GM23338 (cell line): Measurements from ENCODE around the gene MARCHF3. TPM values are rescaled to one million over a fixed set of nuclear protein-coding genes. Genes with fewer than 3 reads are reported as not detected.

Source experiments
- ATAC-seq: fragments of 200-7000 bp; cut with Tn5 transposase; 3 replicates; pipeline ENCODE4 v1.9.1; 2020
- DNase-seq: peaks from one replicate; pipeline ENCODE4 v3.0.0-alpha.2; 2015; ENCODE audit warnings: low spot score
- H2AFZ ChIP-seq: fragments of 200-600 bp; sonication (generic); 2 replicates; pipeline ENCODE4 v1.8.0; 2016; ENCODE audit warnings: antibody characterized with exemption, mild to moderate bottlenecking, moderate library complexity
- H3F3A ChIP-seq: fragments of 200-600 bp; sonication (generic); replicated peaks from 2 replicates; pipeline ENCODE4 v1.8.0; 2017; ENCODE audit warnings: antibody characterized with exemption, mixed run types, low read depth
- H3K27ac ChIP-seq: fragments of 200-600 bp; sonication (generic); 2 replicates; pipeline ENCODE4 v1.6.1; 2016; ENCODE audit warnings: low read depth
- H3K27me3 ChIP-seq: fragments of 200-600 bp; sonication (generic); 2 replicates; pipeline ENCODE4 v1.8.0; 2016; ENCODE audit warnings: mild to moderate bottlenecking, mixed run types, moderate library complexity; ENCODE audit not compliant: insufficient read depth
- H3K36me3 ChIP-seq: fragments of 200-600 bp; sonication (generic); 2 replicates; pipeline ENCODE4 v1.8.0; 2016; ENCODE audit warnings: mild to moderate bottlenecking; ENCODE audit not compliant: insufficient read depth
- H3K4me1 ChIP-seq: fragments of 200-600 bp; sonication (generic); 2 replicates; pipeline ENCODE4 v1.8.0; 2016; ENCODE audit warnings: mild to moderate bottlenecking, moderate library complexity; ENCODE audit not compliant: insufficient read depth
- H3K4me2 ChIP-seq: fragments of 200-600 bp; sonication (generic); 2 replicates; pipeline ENCODE4 v1.7.1; 2017; ENCODE audit warnings: mixed run types
- H3K4me3 ChIP-seq: fragments of 200-600 bp; sonication (generic); 2 replicates; pipeline ENCODE4 v1.6.1; 2016; ENCODE audit warnings: mixed run types
- H3K79me2 ChIP-seq: fragments of 200-600 bp; sonication (generic); replicated peaks from 2 replicates; pipeline ENCODE4 v1.8.0; 2017; ENCODE audit warnings: mild to moderate bottlenecking; ENCODE audit not compliant: insufficient read depth
- H3K9me2 ChIP-seq: fragments of 200-600 bp; sonication (generic); 2 replicates; pipeline ENCODE4 v1.8.0; 2017; ENCODE audit not compliant: insufficient read depth
- H4K20me1 ChIP-seq: fragments of 200-600 bp; sonication (generic); replicated peaks from 2 replicates; pipeline ENCODE4 v1.8.0; 2017; ENCODE audit warnings: mild to moderate bottlenecking; ENCODE audit not compliant: insufficient read depth
- H3K27ac Mint-ChIP-seq: 2 replicates; pipeline ENCODE4 v1.8.0; 2020; ENCODE audit warnings: inconsistent platforms, mild to moderate bottlenecking, moderate library complexity, mixed read lengths
- H3K27me3 Mint-ChIP-seq: 3 replicates; pipeline ENCODE4 v1.8.0; 2022; ENCODE audit warnings: low read depth, mild to moderate bottlenecking, moderate library complexity, mixed read lengths, inconsistent platforms; ENCODE audit not compliant: insufficient read depth, poor library complexity
- H3K36me3 Mint-ChIP-seq: 3 replicates; pipeline ENCODE4 v1.8.0; 2021; ENCODE audit warnings: low read depth, mild to moderate bottlenecking, inconsistent platforms, moderate library complexity, mixed read lengths
- H3K4me1 Mint-ChIP-seq: 3 replicates; pipeline ENCODE4 v1.8.0; 2020; ENCODE audit warnings: mild to moderate bottlenecking, inconsistent platforms, mixed read lengths
- H3K4me3 Mint-ChIP-seq: 3 replicates; pipeline ENCODE4 v1.8.0; 2021; ENCODE audit warnings: moderate library complexity, mild to moderate bottlenecking, inconsistent platforms, mixed read lengths
- H3K9me3 Mint-ChIP-seq: 3 replicates; pipeline ENCODE4 v1.8.0; 2020; ENCODE audit warnings: moderate library complexity, mild to moderate bottlenecking, inconsistent platforms, mixed read lengths
- CREB1 ChIP-seq: fragments of 250-450 bp; sonication (Bioruptor Pico); IDR thresholded peaks from 2 replicates; pipeline ENCODE4 v1.5.0; 2020; ENCODE audit warnings: low read depth, mild to moderate bottlenecking, moderate library complexity
- CTCF ChIP-seq, 2 experiments: fragments of 200-600 bp in 1 of 2; sonication (generic) in 1 of 2; conservative IDR thresholded peaks; 2 replicates each; pipeline versions ENCODE4 v1.5.1 to v1.6.1; 2016 to 2017; ENCODE audit warnings: antibody characterized with exemption in 2 of 2, low read depth in 2 of 2, mild to moderate bottlenecking in 2 of 2, moderate library complexity in 1 of 2
- ETS1 ChIP-seq: IDR thresholded peaks from 2 replicates; pipeline ENCODE4 v1.6.1; 2016; ENCODE audit warnings: antibody characterized with exemption
- EZH2 ChIP-seq: fragments of 200-600 bp; sonication (generic); IDR thresholded peaks from one replicate; pipeline ENCODE4 v1.8.0; 2017; ENCODE audit warnings: antibody characterized with exemption, mild to moderate bottlenecking, low read depth; ENCODE audit not compliant: unreplicated experiment
- EZH2phosphoT487 ChIP-seq: fragments of 200-600 bp; sonication (generic); IDR thresholded peaks from one replicate; pipeline ENCODE4 v1.8.1; 2018; ENCODE audit warnings: antibody characterized with exemption; ENCODE audit not compliant: unreplicated experiment
- JUNB ChIP-seq: IDR thresholded peaks from one replicate; pipeline ENCODE4 v1.6.1; 2016; ENCODE audit warnings: antibody characterized with exemption; ENCODE audit not compliant: unreplicated experiment
- NANOG ChIP-seq: IDR thresholded peaks from 2 replicates; pipeline ENCODE4 v1.6.1; 2016; ENCODE audit warnings: antibody characterized with exemption, borderline replicate concordance
- POLR2AphosphoS5 ChIP-seq: IDR thresholded peaks from 2 replicates; pipeline ENCODE4 v1.6.1; 2016; ENCODE audit warnings: antibody characterized with exemption, low read depth
- REST ChIP-seq: IDR thresholded peaks from one replicate; pipeline ENCODE4 v1.6.1; 2018; ENCODE audit warnings: antibody characterized with exemption; ENCODE audit not compliant: unreplicated experiment
- STAT1 ChIP-seq: IDR thresholded peaks from one replicate; pipeline ENCODE4 v1.6.1; 2016; ENCODE audit warnings: antibody characterized with exemption; ENCODE audit not compliant: unreplicated experiment
- ZNF114 ChIP-seq: fragments of 250-450 bp; sonication (Bioruptor Pico); IDR thresholded peaks from 2 replicates; pipeline ENCODE4 v1.5.0; 2020; ENCODE audit warnings: mild to moderate bottlenecking, moderate library complexity
- ZNF331 ChIP-seq: fragments of 250-450 bp; sonication (Bioruptor Pico); IDR thresholded peaks from 2 replicates; pipeline ENCODE4 v1.5.0; 2020; ENCODE audit warnings: low read depth, mild to moderate bottlenecking, moderate library complexity
- ZNF462 ChIP-seq: fragments of 250-450 bp; sonication (Bioruptor Pico); IDR thresholded peaks from 2 replicates; pipeline ENCODE4 v1.5.0; 2020; ENCODE audit warnings: mild to moderate bottlenecking, moderate library complexity
- polyA plus RNA-seq: library from polyadenylated mRNA; unstranded; fragments of >200 nt; fragmentation: Nextera tagmentation; extraction: Ambion mirVana; gene quantifications from 2 replicates; pipeline ENCODE4 v1.2.1, GENCODE V29; 2016
- total RNA-seq: library from RNA; depleted of rRNA; stranded (reverse); fragments of >200 nt; shearing (Covaris generic); gene quantifications from 2 replicates; pipeline ENCODE4 v1.2.3, GENCODE V29; 2014

MARCHF3 gene
- total and polyA plus RNA-seq, 2 experiments from 2014 or later: 7.0 to 12.7 TPM

- Histone ChIP-seq H3K27me3 (no peaks in the 10 kb centered on the region), H3K9me2 (no peaks in the 10 kb centered on the region), H3K27ac (no peak overlapping the region), H4K20me1 (no peaks in the 10 kb centered on the region), H3K79me2 (no peaks in the 10 kb centered on the region), H3F3A (peaks cover 20% of the 10 kb centered on the region; the same call in 1 of the 2 replicates), H3K4me1 (peaks cover 39% of the 10 kb centered on the region), H3K4me3 (no peak overlapping the region), H3K36me3 (peaks cover 7% of the 10 kb centered on the region; the same call in 1 of the 2 replicates), H2AFZ (no peak overlapping the region), H3K4me2 (no peak overlapping the region)
- Mint-ChIP-seq H3K9me3 (peaks cover 19% of the 10 kb centered on the region), H3K4me3 (no peak overlapping the region), H3K4me1 (peaks cover 41% of the 10 kb centered on the region), H3K27ac (no peak overlapping the region), H3K27me3 (peaks cover 11% of the 10 kb centered on the region), H3K36me3 (peaks cover 26% of the 10 kb centered on the region)
- ATAC-seq: no peak
- TF ChIP-seq REST: no peak
- TF ChIP-seq JUNB: no peak
- TF ChIP-seq EZH2: no peak
- no peak for TF ChIP-seq ETS1
- no peak for TF ChIP-seq EZH2phosphoT487
- no peak for TF ChIP-seq NANOG
- no peak for TF ChIP-seq CREB1
- TF ChIP-seq STAT1: no peak
- no peak for TF ChIP-seq POLR2AphosphoS5
- TF ChIP-seq ZNF331 (CRISPR knock-in tag): no peak
- no peak for TF ChIP-seq ZNF462
- TF ChIP-seq CTCF (conservative IDR thresholded peaks at IDR 0.05; ENCODE audit: low read depth in 2 of 2): no peak
- TF ChIP-seq ZNF114 (CRISPR knock-in tag): no peak
- no peak for DNase-seq
These were observed 175.1 kb downstream of the MARCHF3 start for GRCh38 chr5:126855266-126855665.
